ENCODE data around the gene ASB11. TPM values are rescaled to one million over a fixed set of nuclear protein-coding genes. Genes with fewer than 3 reads are reported as not detected.

The ASB11 gene
- total RNA-seq, 5 donors from 2014 or later (not counting 1 experiment from before 2014, with no cell fraction given) = not detected

- Mint-ChIP-seq H3K27me3 (peaks cover 8 to 13% of the 10 kb centered on the region in 2 donors), H3K27ac (peak overlapping the region; percentile 73 to 87), H3K36me3 (peaks cover 3% of the 10 kb centered on the region), H3K4me1 (peaks cover 16 to 22% (median 17%) of the 10 kb centered on the region in 3 donors), H3K9me3 (no peaks in the 10 kb centered on the region), H3K4me3 (peak overlapping the region; percentile 87 to 93 (median 88))
- H3K27me3 ChIP-seq (replicated peaks in 1 of 2; ENCODE audit: control insufficient read depth in 2 of 2, extremely low read depth in 1 of 2, insufficient read depth in 2 of 2, low read length in 1 of 2) = peaks cover 0 to 2% of the 10 kb centered on the region in 2 experiments
- H3K9me3 ChIP-seq = no peaks in the 10 kb centered on the region
- WGBS (ENCODE audit: insufficient coverage) = no CpG with 5 or more reads among the region's 7 CpGs
- DNase-seq (peak in 23 of 35 experiments; percentile 1 to 52 (median 17)), ATAC-seq (replicated peaks in 1 of 4) (no peak)
- CTCF ChIA-PET = interaction anchor here in 1 of 2 donors (1.6 kb wide), 1 partner anchor 12 kb away, joined by 4 read pairs; no protein-coding TSS in a partner anchor
- POLR2A ChIA-PET = interaction anchor here in 1 of 2 donors (0.7 to 0.8 kb wide), 2 partner anchors 1583 to 1675 kb away, joined by 3 read pairs; no protein-coding TSS in a partner anchor
- H3K36me3 ChIP-seq (ENCODE audit: control insufficient read depth in 2 of 2, extremely low read depth in 1 of 2, insufficient read depth in 1 of 2, low read length in 1 of 2) = peaks cover 0 to 13% of the 10 kb centered on the region in 2 donors
- peak overlapping the region; percentile 95 for H3K27ac ChIP-seq (ENCODE audit: low read length)
- H3K4me1 ChIP-seq (ENCODE audit: control insufficient read depth in 1 of 2, extremely low read depth in 1 of 2, insufficient read depth in 2 of 2, low read length in 2 of 2) = peaks cover 7 to 12% of the 10 kb centered on the region in 2 experiments
- H3K4me3 ChIP-seq (ENCODE audit: control insufficient read depth in 1 of 2, extremely low read depth in 1 of 2, low read length in 1 of 2) = peak overlapping the region; percentile 60 to 97
Measured at GRCh38 chrX:15334561-15334960, 19.1 kb upstream of the ASB11 start.

DNA sequence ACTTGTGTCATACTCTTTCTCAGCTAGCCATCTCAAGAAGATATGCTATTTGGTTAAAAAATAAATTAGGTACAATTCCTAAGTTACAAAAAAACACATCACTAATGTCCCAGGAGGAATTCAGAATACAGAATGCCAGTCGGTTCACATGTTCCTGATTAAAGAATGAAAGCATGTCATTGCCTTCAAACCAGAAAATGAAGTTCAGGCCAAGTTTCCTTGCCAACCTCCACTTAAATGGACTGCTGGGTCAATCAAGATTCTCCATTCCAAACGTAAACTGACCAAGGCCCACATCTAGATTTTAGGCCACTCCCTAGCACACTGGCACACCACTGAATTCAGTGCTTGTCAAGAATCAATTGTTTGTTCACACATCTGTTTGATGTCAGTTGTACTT, 13.4 kb upstream of the ASB11 start:
- Histone ChIP-seq H3K4me1 (ENCODE audit: control insufficient read depth in 1 of 2, extremely low read depth in 1 of 2, insufficient read depth in 2 of 2, low read length in 2 of 2) (peaks cover 0 to 2% of the 10 kb centered on the region in 2 experiments), H3K27ac (ENCODE audit: low read length) (no peak overlapping the region), H3K4me3 (ENCODE audit: control insufficient read depth in 1 of 2, extremely low read depth in 1 of 2, low read length in 1 of 2) (no peak overlapping the region), H3K36me3 (ENCODE audit: control insufficient read depth in 2 of 2, extremely low read depth in 1 of 2, insufficient read depth in 1 of 2, low read length in 1 of 2) (peaks cover 0 to 22% of the 10 kb centered on the region in 2 donors), H3K9me3 (no peaks in the 10 kb centered on the region), H3K27me3 (replicated peaks in 1 of 2; ENCODE audit: control insufficient read depth in 2 of 2, extremely low read depth in 1 of 2, insufficient read depth in 2 of 2, low read length in 1 of 2) (no peaks in the 10 kb centered on the region)
- POLR2A ChIA-PET = interaction anchor here in 1 of 2 donors (1.1 kb wide), 1 partner anchor 30 kb away, joined by 4 read pairs; no protein-coding TSS in a partner anchor
- ATAC-seq (replicated peaks in 1 of 4) = no peak
- CTCF ChIA-PET = no interaction called here
- H3K27me3 Mint-ChIP-seq = no peaks in the 10 kb centered on the region
- peaks cover 2 to 14% (median 7%) of the 10 kb centered on the region in 3 donors for H3K4me1 Mint-ChIP-seq
- no peak overlapping the region for H3K4me3 Mint-ChIP-seq
- H3K36me3 Mint-ChIP-seq = peaks cover 10% of the 10 kb centered on the region
- no peak overlapping the region for H3K27ac Mint-ChIP-seq
- H3K9me3 Mint-ChIP-seq = no peaks in the 10 kb centered on the region
- 100% methylated on average over 1 of the region's 2 CpGs for WGBS (ENCODE audit: insufficient coverage)
- DNase-seq = no peak

GRCh38 chrX:15328131-15328530, 12.7 kb upstream of the ASB11 start:
- ChIA-PET POLR2A (no interaction called here), CTCF (interaction anchor here (0.5 to 0.6 kb wide), 2 partner anchors 131 to 463 kb away, joined by 3 to 7 read pairs; no protein-coding TSS in a partner anchor)
- peaks cover 2 to 14% (median 7%) of the 10 kb centered on the region in 3 donors for H3K4me1 Mint-ChIP-seq
- ATAC-seq (replicated peaks in 1 of 4) (no peak), DNase-seq (no peak)
- no peaks in the 10 kb centered on the region for H3K27me3 Mint-ChIP-seq
- no peak overlapping the region for H3K4me3 Mint-ChIP-seq
- H3K36me3 Mint-ChIP-seq = peaks cover 13% of the 10 kb centered on the region
- H3K27ac Mint-ChIP-seq = no peak overlapping the region
- no peaks in the 10 kb centered on the region for H3K4me1 ChIP-seq (ENCODE audit: control insufficient read depth in 1 of 2, extremely low read depth in 1 of 2, insufficient read depth in 2 of 2, low read length in 2 of 2)
- no peak overlapping the region for H3K4me3 ChIP-seq (ENCODE audit: control insufficient read depth in 1 of 2, extremely low read depth in 1 of 2, low read length in 1 of 2)
- H3K27ac ChIP-seq (ENCODE audit: low read length) = no peak overlapping the region
- H3K27me3 ChIP-seq (replicated peaks in 1 of 2; ENCODE audit: control insufficient read depth in 2 of 2, extremely low read depth in 1 of 2, insufficient read depth in 2 of 2, low read length in 1 of 2) = no peaks in the 10 kb centered on the region
- no peaks in the 10 kb centered on the region for H3K9me3 ChIP-seq
- WGBS (ENCODE audit: insufficient coverage) = no CpG with 5 or more reads among the region's 3 CpGs
- peaks cover 0 to 28% of the 10 kb centered on the region in 2 donors for H3K36me3 ChIP-seq (ENCODE audit: control insufficient read depth in 2 of 2, extremely low read depth in 1 of 2, insufficient read depth in 1 of 2, low read length in 1 of 2)
- H3K9me3 Mint-ChIP-seq = no peaks in the 10 kb centered on the region

GRCh38 chrX:15322472-15322871, 7.0 kb upstream of the ASB11 start:
- ATAC-seq (replicated peaks in 1 of 4) (no peak), DNase-seq (no peak)
- CTCF ChIA-PET = interaction anchor here in 1 of 2 donors (1.3 kb wide), 1 partner anchor 12 kb away, joined by 4 read pairs; no protein-coding TSS in a partner anchor
- H3K4me3 ChIP-seq (ENCODE audit: control insufficient read depth in 1 of 2, extremely low read depth in 1 of 2, low read length in 1 of 2) = no peak overlapping the region
- Mint-ChIP-seq H3K27ac (no peak overlapping the region), H3K4me3 (no peak overlapping the region), H3K27me3 (no peaks in the 10 kb centered on the region), H3K9me3 (no peaks in the 10 kb centered on the region), H3K4me1 (peaks cover 0 to under 1% (median 0%) of the 10 kb centered on the region in 3 donors), H3K36me3 (peaks cover 23% of the 10 kb centered on the region)
- WGBS (ENCODE audit: insufficient coverage) = no CpG with 5 or more reads among the region's 5 CpGs
- H3K36me3 ChIP-seq (ENCODE audit: control insufficient read depth in 2 of 2, extremely low read depth in 1 of 2, insufficient read depth in 1 of 2, low read length in 1 of 2) = peaks cover 0 to 31% of the 10 kb centered on the region in 2 donors
- no peaks in the 10 kb centered on the region for H3K9me3 ChIP-seq
- no peaks in the 10 kb centered on the region for H3K27me3 ChIP-seq (replicated peaks in 1 of 2; ENCODE audit: control insufficient read depth in 2 of 2, extremely low read depth in 1 of 2, insufficient read depth in 2 of 2, low read length in 1 of 2)
- no peaks in the 10 kb centered on the region for H3K4me1 ChIP-seq (ENCODE audit: control insufficient read depth in 1 of 2, extremely low read depth in 1 of 2, insufficient read depth in 2 of 2, low read length in 2 of 2)
- POLR2A ChIA-PET = interaction anchor here in 1 of 2 donors (0.8 kb wide), 1 partner anchor 9 kb away, joined by 3 read pairs; no protein-coding TSS in a partner anchor
- H3K27ac ChIP-seq (ENCODE audit: low read length) = no peak overlapping the region

DNA sequence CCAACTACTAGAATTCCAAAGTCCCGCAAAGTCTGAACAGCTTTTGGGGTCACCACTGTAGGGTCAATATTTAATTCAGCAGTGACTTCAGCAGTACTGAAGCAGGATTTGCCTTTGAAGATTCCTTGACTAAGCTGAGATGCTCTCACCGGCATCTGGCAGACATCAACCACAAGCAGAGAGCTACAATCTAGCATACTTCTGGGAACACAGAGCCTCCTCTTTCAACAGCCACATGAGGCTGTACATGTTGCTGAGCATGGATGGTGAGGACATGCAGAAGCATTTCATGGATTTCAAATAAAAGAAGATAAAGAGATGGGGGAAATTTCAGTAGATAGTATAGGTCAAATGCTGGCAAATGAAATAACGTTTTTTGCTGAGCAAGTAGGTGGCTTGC, 6.6 kb upstream of the ASB11 start:
- no peaks in the 10 kb centered on the region for H3K9me3 Mint-ChIP-seq
- H3K9me3 ChIP-seq = no peaks in the 10 kb centered on the region

DNA sequence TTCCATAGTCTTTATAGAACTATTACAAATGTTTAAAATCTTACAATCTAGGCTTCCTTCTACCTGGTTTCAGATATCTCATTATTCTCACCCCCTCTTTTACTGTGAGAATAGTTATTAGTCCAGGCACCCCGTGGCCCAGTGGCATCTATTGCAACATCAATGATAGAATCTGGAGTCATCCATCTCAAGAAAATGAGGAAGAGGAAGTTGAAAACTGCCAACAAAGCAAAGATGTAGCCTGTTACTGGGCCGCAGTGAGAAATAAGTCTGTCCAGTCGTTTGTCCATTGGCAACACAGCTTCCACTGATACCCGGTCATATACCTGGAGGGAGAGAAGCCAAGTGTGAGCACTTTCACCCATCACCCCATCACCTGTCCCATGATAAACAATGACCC, 6.0 kb upstream of the ASB11 start:
- H3K27me3 Mint-ChIP-seq = no peaks in the 10 kb centered on the region
- no peaks in the 10 kb centered on the region for H3K9me3 ChIP-seq
- no peak overlapping the region for H3K27ac ChIP-seq (ENCODE audit: low read length)
- no peaks in the 10 kb centered on the region for H3K4me1 ChIP-seq (ENCODE audit: control insufficient read depth in 1 of 2, extremely low read depth in 1 of 2, insufficient read depth in 2 of 2, low read length in 2 of 2)
- ChIA-PET CTCF (interaction anchor here (0.5 to 1.3 kb wide), 2 partner anchors 13 to 1333 kb away, joined by 3 to 4 read pairs; no protein-coding TSS in a partner anchor), POLR2A (no interaction called here)
- no peaks in the 10 kb centered on the region for H3K4me1 Mint-ChIP-seq
- no peak for ATAC-seq (replicated peaks in 1 of 4)
- H3K36me3 ChIP-seq (ENCODE audit: control insufficient read depth in 2 of 2, extremely low read depth in 1 of 2, insufficient read depth in 1 of 2, low read length in 1 of 2) = peaks cover 0 to 31% of the 10 kb centered on the region in 2 donors
- no peak overlapping the region for H3K27ac Mint-ChIP-seq
- WGBS (ENCODE audit: insufficient coverage) = no CpG with 5 or more reads among the region's 4 CpGs
- no peak overlapping the region for H3K4me3 Mint-ChIP-seq
- no peaks in the 10 kb centered on the region for H3K27me3 ChIP-seq (replicated peaks in 1 of 2; ENCODE audit: control insufficient read depth in 2 of 2, extremely low read depth in 1 of 2, insufficient read depth in 2 of 2, low read length in 1 of 2)
- peaks cover 23% of the 10 kb centered on the region for H3K36me3 Mint-ChIP-seq
- no peak for DNase-seq
- H3K9me3 Mint-ChIP-seq = no peaks in the 10 kb centered on the region
- H3K4me3 ChIP-seq (ENCODE audit: control insufficient read depth in 1 of 2, extremely low read depth in 1 of 2, low read length in 1 of 2) = no peak overlapping the region

More for the DNA sequence above, 6.6 kb upstream of the ASB11 start:
- H3K4me1 Mint-ChIP-seq = no peaks in the 10 kb centered on the region
- peaks cover 23% of the 10 kb centered on the region for H3K36me3 Mint-ChIP-seq
- peaks cover 0 to 31% of the 10 kb centered on the region in 2 donors for H3K36me3 ChIP-seq (ENCODE audit: control insufficient read depth in 2 of 2, extremely low read depth in 1 of 2, insufficient read depth in 1 of 2, low read length in 1 of 2)
- no peaks in the 10 kb centered on the region for H3K27me3 ChIP-seq (replicated peaks in 1 of 2; ENCODE audit: control insufficient read depth in 2 of 2, extremely low read depth in 1 of 2, insufficient read depth in 2 of 2, low read length in 1 of 2)
- H3K4me3 Mint-ChIP-seq = no peak overlapping the region
- no CpG with 5 or more reads among the region's 3 CpGs for WGBS (ENCODE audit: insufficient coverage)
- CTCF ChIA-PET = interaction anchor here (0.5 to 1.3 kb wide), 2 partner anchors 12 to 1334 kb away, joined by 3 to 4 read pairs; no protein-coding TSS in a partner anchor
- H3K27me3 Mint-ChIP-seq = no peaks in the 10 kb centered on the region
- H3K27ac Mint-ChIP-seq = no peak overlapping the region
- ATAC-seq (replicated peaks in 1 of 4) (no peak), DNase-seq (no peak)
- POLR2A ChIA-PET = interaction anchor here in 1 of 2 donors (0.8 kb wide), 1 partner anchor 9 kb away, joined by 3 read pairs; no protein-coding TSS in a partner anchor
- no peaks in the 10 kb centered on the region for H3K4me1 ChIP-seq (ENCODE audit: control insufficient read depth in 1 of 2, extremely low read depth in 1 of 2, insufficient read depth in 2 of 2, low read length in 2 of 2)
- no peak overlapping the region for H3K4me3 ChIP-seq (ENCODE audit: control insufficient read depth in 1 of 2, extremely low read depth in 1 of 2, low read length in 1 of 2)
- no peak overlapping the region for H3K27ac ChIP-seq (ENCODE audit: low read length)
